Pons (tissue), 1 donor: ENCODE results near the gene NADSYN1.
"Not testable (repeated sequence)": the region's sequence is repeated elsewhere in the genome, so short reads cannot be mapped to it uniquely, and the experiment has no call there.

ENCODE experiments used
- DNase-seq: peaks from one replicate; pipeline ENCODE4 v3.0.0-alpha.2; 2016; ENCODE audit warnings: low spot score

Gene NADSYN1

GRCh38 chr11:71526796-71527575 is 74.0 kb downstream of the NADSYN1 start, which contains the start of gene KRTAP5-7:
Gene KRTAP5-7 (plus strand): TSS chr11:71527267. CDS start chr11:71527301, 34 bp downstream.
- not testable (repeated sequence) for DNase-seq

- DNase-seq = no peak
Observed at GRCh38 chr11:71527576-71528210, 74.7 kb downstream of the NADSYN1 start.

- DNase-seq = no peak
Observed at GRCh38 chr11:71530602-71531001, 77.6 kb downstream of the NADSYN1 start.

- DNase-seq = no peak
Observed at GRCh38 chr11:71532036-71532610, 79.1 kb downstream of the NADSYN1 start.

GRCh38 chr11:71534711-71535608 is 82.0 kb downstream of the NADSYN1 start:
- DNase-seq = not testable (repeated sequence)

- no peak for DNase-seq
Observed at GRCh38 chr11:71535825-71536224, 82.8 kb downstream of the NADSYN1 start.

GRCh38 chr11:71537537-71537936 is 84.5 kb downstream of the NADSYN1 start:
- no peak for DNase-seq

GRCh38 chr11:71537977-71538665 is 85.1 kb downstream of the NADSYN1 start, which contains the start of gene KRTAP5-8:
Gene KRTAP5-8 (plus strand): TSS chr11:71538025. CDS start chr11:71538056, 31 bp downstream.
- DNase-seq = not testable (repeated sequence)

- DNase-seq = no peak
Observed at GRCh38 chr11:71538666-71538990, 85.6 kb downstream of the NADSYN1 start.

GRCh38 chr11:71539017-71539416 is 86.0 kb downstream of the NADSYN1 start:
- no peak for DNase-seq

GRCh38 chr11:71539971-71540370 is 87.0 kb downstream of the NADSYN1 start:
- DNase-seq = not testable (repeated sequence)

GRCh38 chr11:71540521-71541304 is 87.7 kb downstream of the NADSYN1 start:
- not testable (repeated sequence) for DNase-seq

GRCh38 chr11:71542382-71542781 is 89.4 kb downstream of the NADSYN1 start:
- no peak for DNase-seq

GRCh38 chr11:71542879-71543777 is 90.1 kb downstream of the NADSYN1 start:
- no peak for DNase-seq

- DNase-seq = no peak
Observed at GRCh38 chr11:71543866-71544265, 90.9 kb downstream of the NADSYN1 start.

- DNase-seq = no peak
Observed at GRCh38 chr11:71544525-71545214, 91.7 kb downstream of the NADSYN1 start.

GRCh38 chr11:71545405-71545966 is 92.5 kb downstream of the NADSYN1 start:
- DNase-seq = no peak

GRCh38 chr11:71548120-71548519 is 95.1 kb downstream of the NADSYN1 start, which contains the start of gene KRTAP5-9:
Gene KRTAP5-9 (plus strand): TSS chr11:71548420. CDS start chr11:71548658, 238 bp downstream.
- no peak for DNase-seq
